Lower leg skin (tissue), 3 donors: Measurements from ENCODE around the gene SPOCD1.

ENCODE experiments used
- CTCF ChIP-seq, 3 donors: fragments of 450-650 bp; IDR thresholded peaks; one replicate each; pipeline ENCODE4 v1.5.1; 2016; ENCODE audit warnings: antibody characterized with exemption in 3 of 3, mild to moderate bottlenecking in 3 of 3, moderate library complexity in 2 of 3
- POLR2A ChIP-seq, 2 donors: fragments of 450-650 bp; IDR thresholded peaks; one replicate each; pipeline ENCODE4 v1.6.1; 2016 to 2017; ENCODE audit warnings: antibody characterized with exemption in 2 of 2, mild to moderate bottlenecking in 1 of 2, moderate library complexity in 1 of 2

GRCh38 chr1:31778763-31779488 is 36.9 kb downstream of the SPOCD1 start:
- TF ChIP-seq CTCF (IDR thresholded peaks at IDR 0.05), result no peak
- no peak for TF ChIP-seq POLR2A (IDR thresholded peaks at IDR 0.05)
